Activated gamma-delta T cell treated with anti-CD3 and anti-CD28 coated beads, Interleukin-2, amount 50 U/mL, for 16 hours (primary cell): ENCODE data around the gene STN1.
"Not testable (repeated sequence)": the region's sequence is repeated elsewhere in the genome, so short reads cannot be mapped to it uniquely, and the experiment has no call there.

Experiments used
- DNase-seq: peaks from one replicate; pipeline ENCODE4 v3.0.0-alpha.2; 2020; ENCODE audit warnings: low read depth

The STN1 gene

GRCh38 chr10:103861505-103861904 lies 56.5 kb downstream of the STN1 start:
- DNase-seq, result no peak

GRCh38 chr10:103859161-103860086 lies 58.6 kb downstream of the STN1 start:
- DNase-seq, result peak; percentile 23

- no peak for DNase-seq
These were observed 59.6 kb downstream of the STN1 start for GRCh38 chr10:103858360-103858759.

GRCh38 chr10:103856797-103857170 lies 61.2 kb downstream of the STN1 start:
- DNase-seq, result no peak

GRCh38 chr10:103855852-103856796 lies 61.9 kb downstream of the STN1 start:
- DNase-seq, result no peak

- no peak for DNase-seq
These were observed 62.6 kb downstream of the STN1 start, which contains the start of gene SH3PXD2A for GRCh38 chr10:103855424-103855823. Gene SH3PXD2A (minus strand): TSS chr10:103855576. CDS start chr10:103855266, 310 bp downstream.

GRCh38 chr10:103854686-103855391 lies 63.1 kb downstream of the STN1 start:
- DNase-seq, result no peak

GRCh38 chr10:103854265-103854685 lies 63.7 kb downstream of the STN1 start:
- no peak for DNase-seq

- DNase-seq, result no peak
These were observed 64.3 kb downstream of the STN1 start for GRCh38 chr10:103853428-103854264.

- DNase-seq, result no peak
These were observed 65.1 kb downstream of the STN1 start for GRCh38 chr10:103852856-103853255.

- DNase-seq, result no peak
These were observed 65.7 kb downstream of the STN1 start for GRCh38 chr10:103852189-103852711.

- DNase-seq, result no peak
These were observed 66.7 kb downstream of the STN1 start for GRCh38 chr10:103851261-103851660.

- DNase-seq, result no peak
These were observed 67.5 kb downstream of the STN1 start for GRCh38 chr10:103850572-103850895.

- DNase-seq, result no peak
These were observed 68.0 kb downstream of the STN1 start for GRCh38 chr10:103849880-103850571.

- no peak for DNase-seq
These were observed 68.6 kb downstream of the STN1 start for GRCh38 chr10:103849212-103849877.

GRCh38 chr10:103847909-103848468 lies 70.0 kb downstream of the STN1 start:
- DNase-seq, result no peak

- DNase-seq, result no peak
These were observed 70.6 kb downstream of the STN1 start for GRCh38 chr10:103847346-103847745.

- no peak for DNase-seq
These were observed 72.0 kb downstream of the STN1 start for GRCh38 chr10:103845972-103846371.

- not testable (repeated sequence) for DNase-seq
These were observed 72.6 kb downstream of the STN1 start for GRCh38 chr10:103845346-103845745.
